GM23338 (cell line): Measurements from ENCODE around the gene TTC39B. TPM values are rescaled to one million over a fixed set of nuclear protein-coding genes. Genes with fewer than 3 reads are reported as not detected.

ENCODE experiments used
- ATAC-seq: fragments of 200-7000 bp; cut with Tn5 transposase; 3 replicates; pipeline ENCODE4 v1.9.1; 2020
- DNase-seq: peaks from one replicate; pipeline ENCODE4 v3.0.0-alpha.2; 2015; ENCODE audit warnings: low spot score
- H2AFZ ChIP-seq: fragments of 200-600 bp; sonication (generic); 2 replicates; pipeline ENCODE4 v1.8.0; 2016; ENCODE audit warnings: antibody characterized with exemption, mild to moderate bottlenecking, moderate library complexity
- H3F3A ChIP-seq: fragments of 200-600 bp; sonication (generic); replicated peaks from 2 replicates; pipeline ENCODE4 v1.8.0; 2017; ENCODE audit warnings: antibody characterized with exemption, mixed run types, low read depth
- H3K27ac ChIP-seq: fragments of 200-600 bp; sonication (generic); 2 replicates; pipeline ENCODE4 v1.6.1; 2016; ENCODE audit warnings: low read depth
- H3K27me3 ChIP-seq: fragments of 200-600 bp; sonication (generic); 2 replicates; pipeline ENCODE4 v1.8.0; 2016; ENCODE audit warnings: mild to moderate bottlenecking, mixed run types, moderate library complexity; ENCODE audit not compliant: insufficient read depth
- H3K36me3 ChIP-seq: fragments of 200-600 bp; sonication (generic); 2 replicates; pipeline ENCODE4 v1.8.0; 2016; ENCODE audit warnings: mild to moderate bottlenecking; ENCODE audit not compliant: insufficient read depth
- H3K4me1 ChIP-seq: fragments of 200-600 bp; sonication (generic); 2 replicates; pipeline ENCODE4 v1.8.0; 2016; ENCODE audit warnings: mild to moderate bottlenecking, moderate library complexity; ENCODE audit not compliant: insufficient read depth
- H3K4me2 ChIP-seq: fragments of 200-600 bp; sonication (generic); 2 replicates; pipeline ENCODE4 v1.7.1; 2017; ENCODE audit warnings: mixed run types
- H3K4me3 ChIP-seq: fragments of 200-600 bp; sonication (generic); 2 replicates; pipeline ENCODE4 v1.6.1; 2016; ENCODE audit warnings: mixed run types
- H3K79me2 ChIP-seq: fragments of 200-600 bp; sonication (generic); replicated peaks from 2 replicates; pipeline ENCODE4 v1.8.0; 2017; ENCODE audit warnings: mild to moderate bottlenecking; ENCODE audit not compliant: insufficient read depth
- H3K9me2 ChIP-seq: fragments of 200-600 bp; sonication (generic); 2 replicates; pipeline ENCODE4 v1.8.0; 2017; ENCODE audit not compliant: insufficient read depth
- H4K20me1 ChIP-seq: fragments of 200-600 bp; sonication (generic); replicated peaks from 2 replicates; pipeline ENCODE4 v1.8.0; 2017; ENCODE audit warnings: mild to moderate bottlenecking; ENCODE audit not compliant: insufficient read depth
- H3K27ac Mint-ChIP-seq: 2 replicates; pipeline ENCODE4 v1.8.0; 2020; ENCODE audit warnings: inconsistent platforms, mild to moderate bottlenecking, moderate library complexity, mixed read lengths
- H3K27me3 Mint-ChIP-seq: 3 replicates; pipeline ENCODE4 v1.8.0; 2022; ENCODE audit warnings: low read depth, mild to moderate bottlenecking, moderate library complexity, mixed read lengths, inconsistent platforms; ENCODE audit not compliant: insufficient read depth, poor library complexity
- H3K36me3 Mint-ChIP-seq: 3 replicates; pipeline ENCODE4 v1.8.0; 2021; ENCODE audit warnings: low read depth, mild to moderate bottlenecking, inconsistent platforms, moderate library complexity, mixed read lengths
- H3K4me1 Mint-ChIP-seq: 3 replicates; pipeline ENCODE4 v1.8.0; 2020; ENCODE audit warnings: mild to moderate bottlenecking, inconsistent platforms, mixed read lengths
- H3K4me3 Mint-ChIP-seq: 3 replicates; pipeline ENCODE4 v1.8.0; 2021; ENCODE audit warnings: moderate library complexity, mild to moderate bottlenecking, inconsistent platforms, mixed read lengths
- H3K9me3 Mint-ChIP-seq: 3 replicates; pipeline ENCODE4 v1.8.0; 2020; ENCODE audit warnings: moderate library complexity, mild to moderate bottlenecking, inconsistent platforms, mixed read lengths
- ETS1 ChIP-seq: IDR thresholded peaks from 2 replicates; pipeline ENCODE4 v1.6.1; 2016; ENCODE audit warnings: antibody characterized with exemption
- EZH2phosphoT487 ChIP-seq: fragments of 200-600 bp; sonication (generic); IDR thresholded peaks from one replicate; pipeline ENCODE4 v1.8.1; 2018; ENCODE audit warnings: antibody characterized with exemption; ENCODE audit not compliant: unreplicated experiment
- JUNB ChIP-seq: IDR thresholded peaks from one replicate; pipeline ENCODE4 v1.6.1; 2016; ENCODE audit warnings: antibody characterized with exemption; ENCODE audit not compliant: unreplicated experiment
- POLR2AphosphoS5 ChIP-seq: IDR thresholded peaks from 2 replicates; pipeline ENCODE4 v1.6.1; 2016; ENCODE audit warnings: antibody characterized with exemption, low read depth
- ZNF331 ChIP-seq: fragments of 250-450 bp; sonication (Bioruptor Pico); IDR thresholded peaks from 2 replicates; pipeline ENCODE4 v1.5.0; 2020; ENCODE audit warnings: low read depth, mild to moderate bottlenecking, moderate library complexity
- ZNF462 ChIP-seq: fragments of 250-450 bp; sonication (Bioruptor Pico); IDR thresholded peaks from 2 replicates; pipeline ENCODE4 v1.5.0; 2020; ENCODE audit warnings: mild to moderate bottlenecking, moderate library complexity
- polyA plus RNA-seq: library from polyadenylated mRNA; unstranded; fragments of >200 nt; fragmentation: Nextera tagmentation; extraction: Ambion mirVana; gene quantifications from 2 replicates; pipeline ENCODE4 v1.2.1, GENCODE V29; 2016
- total RNA-seq: library from RNA; depleted of rRNA; stranded (reverse); fragments of >200 nt; shearing (Covaris generic); gene quantifications from 2 replicates; pipeline ENCODE4 v1.2.3, GENCODE V29; 2014

The TTC39B gene
- total and polyA plus RNA-seq, 2 experiments from 2014 or later: 2.8 to 11.1 TPM

GRCh38 chr9:15206903-15207696 lies 99.9 kb downstream of the TTC39B start (continued):
- TF ChIP-seq ZNF462 (CRISPR knock-in tag): no peak
- TF ChIP-seq ZNF331: no peak

- H3K27ac Mint-ChIP-seq: no peak overlapping the region
- H3K36me3 Mint-ChIP-seq: peaks cover 16% of the 10 kb centered on the region
- H3K27me3 Mint-ChIP-seq: no peaks in the 10 kb centered on the region
- no peaks in the 10 kb centered on the region for H3K27me3 ChIP-seq
- ATAC-seq (no peak), DNase-seq (no peak)
- no peaks in the 10 kb centered on the region for H3K9me3 Mint-ChIP-seq
- H3K79me2 ChIP-seq: no peaks in the 10 kb centered on the region
- H3K9me2 ChIP-seq: no peaks in the 10 kb centered on the region
- H3K36me3 ChIP-seq: no peaks in the 10 kb centered on the region; the same call in 1 of the 2 replicates
- no peak overlapping the region for H3K4me3 ChIP-seq
- no peak overlapping the region for H3K4me2 ChIP-seq
- H3K4me3 Mint-ChIP-seq: no peak overlapping the region
- H4K20me1 ChIP-seq: no peaks in the 10 kb centered on the region
- H3K4me1 ChIP-seq: no peaks in the 10 kb centered on the region; the same call in none of the 2 replicates
- H3K4me1 Mint-ChIP-seq: peaks cover 8% of the 10 kb centered on the region
- H2AFZ ChIP-seq: no peak overlapping the region
- no peaks in the 10 kb centered on the region for H3F3A ChIP-seq
- no peak overlapping the region for H3K27ac ChIP-seq
- no peak for TF ChIP-seq JUNB
- TF ChIP-seq ZNF462 (CRISPR knock-in tag): no peak
- no peak for TF ChIP-seq EZH2phosphoT487
- TF ChIP-seq POLR2AphosphoS5: no peak
- no peak for TF ChIP-seq ETS1
These were observed 101.2 kb downstream of the TTC39B start for GRCh38 chr9:15205632-15206420.
